H9 (cell line): Measurements from ENCODE around the gene WDR27. TPM values are rescaled to one million over a fixed set of nuclear protein-coding genes. Genes with fewer than 3 reads are reported as not detected.
A peak's percentile ranks its signal among the peaks of the same experiment; 100 is the strongest.

ENCODE experiments used
- DNase-seq: peaks from one replicate; pipeline ENCODE4 v3.0.0-alpha.2; 2017
- H2AFZ ChIP-seq: one replicate; pipeline ENCODE4 v1.6.1; 2013; ENCODE audit warnings: mild to moderate bottlenecking, low read length, control low read depth, moderate library complexity
- H2AK5ac ChIP-seq: 2 replicates; pipeline ENCODE4 v1.6.1; 2013; ENCODE audit warnings: low read length, control low read depth, mixed read lengths; ENCODE audit not compliant: insufficient read length
- H2BK120ac ChIP-seq: one replicate; pipeline ENCODE4 v1.6.1; 2013; ENCODE audit warnings: low read depth, mild to moderate bottlenecking, low read length, control low read depth, inconsistent platforms; ENCODE audit not compliant: poor library complexity, severe bottlenecking
- H2BK12ac ChIP-seq: 2 replicates; pipeline ENCODE4 v1.6.1; 2013; ENCODE audit warnings: low read length, control low read depth, mixed read lengths, low read depth; ENCODE audit not compliant: insufficient read length
- H2BK15ac ChIP-seq: 2 replicates; pipeline ENCODE4 v1.6.1; 2013; ENCODE audit warnings: low read depth, low read length, control low read depth
- H2BK20ac ChIP-seq: one replicate; pipeline ENCODE4 v1.6.1; 2013; ENCODE audit warnings: low read depth, mild to moderate bottlenecking, low read length, control low read depth, inconsistent platforms; ENCODE audit not compliant: poor library complexity, severe bottlenecking
- H2BK5ac ChIP-seq: 2 replicates; pipeline ENCODE4 v1.6.1; 2013; ENCODE audit warnings: low read length, control low read depth, mixed read lengths; ENCODE audit not compliant: insufficient read length
- H3K14ac ChIP-seq: 2 replicates; pipeline ENCODE4 v1.6.1; 2013; ENCODE audit warnings: low read length, control low read depth; ENCODE audit not compliant: insufficient read depth
- H3K18ac ChIP-seq: 2 replicates; pipeline ENCODE4 v1.6.1; 2013; ENCODE audit warnings: low read depth, mild to moderate bottlenecking, mixed read lengths, low read length, control low read depth; ENCODE audit not compliant: insufficient read length
- H3K23ac ChIP-seq: 2 replicates; pipeline ENCODE4 v1.6.1; 2013; ENCODE audit warnings: low read length, control low read depth, mixed read lengths, low read depth; ENCODE audit not compliant: insufficient read length
- H3K23me2 ChIP-seq: 2 replicates; pipeline ENCODE4 v1.6.1; 2013; ENCODE audit warnings: low read depth, mild to moderate bottlenecking, mixed read lengths, low read length, control low read depth; ENCODE audit not compliant: insufficient read length, poor library complexity, severe bottlenecking
- H3K27ac ChIP-seq: 2 replicates; pipeline ENCODE4 v1.5.1; 2013; ENCODE audit warnings: low read length, control low read depth, mixed read lengths, low read depth; ENCODE audit not compliant: insufficient read length
- H3K27me3 ChIP-seq: 2 replicates; pipeline ENCODE4 v1.6.1; 2013; ENCODE audit warnings: low read length, control low read depth, inconsistent platforms; ENCODE audit not compliant: insufficient read depth
- H3K4ac ChIP-seq: 2 replicates; pipeline ENCODE4 v1.6.1; 2013; ENCODE audit warnings: low read depth, mild to moderate bottlenecking, control low read depth, inconsistent platforms, low read length, moderate library complexity
- H3K4me1 ChIP-seq: 2 replicates; pipeline ENCODE4 v1.6.1; 2013; ENCODE audit warnings: low read length, control low read depth, inconsistent platforms; ENCODE audit not compliant: insufficient read depth
- H3K4me2 ChIP-seq: 2 replicates; pipeline ENCODE4 v1.6.1; 2013; ENCODE audit warnings: low read length, control low read depth, mixed read lengths; ENCODE audit not compliant: insufficient read length, insufficient read depth
- H3K56ac ChIP-seq: 2 replicates; pipeline ENCODE4 v1.6.1; 2013; ENCODE audit warnings: low read depth, mild to moderate bottlenecking, mixed read lengths, low read length, control low read depth; ENCODE audit not compliant: insufficient read length
- H3K79me1 ChIP-seq: 2 replicates; pipeline ENCODE4 v1.6.1; 2013; ENCODE audit warnings: low read depth, mild to moderate bottlenecking, moderate library complexity, low read length, control low read depth, inconsistent platforms; ENCODE audit not compliant: insufficient read depth, poor library complexity, severe bottlenecking
- H3K79me2 ChIP-seq: 2 replicates; pipeline ENCODE4 v1.6.1; 2013; ENCODE audit warnings: low read length, control low read depth, inconsistent platforms; ENCODE audit not compliant: insufficient read depth
- H3K9ac ChIP-seq: 2 replicates; pipeline ENCODE4 v1.6.1; 2013; ENCODE audit warnings: low read length, control low read depth, mixed read lengths; ENCODE audit not compliant: insufficient read length; ENCODE audit errors: extremely low read depth
- H3K9me3 ChIP-seq: one replicate; pipeline ENCODE4 v1.6.1; 2013; ENCODE audit warnings: low read depth, low read length, inconsistent platforms; ENCODE audit not compliant: control insufficient read depth
- H3T11ph ChIP-seq: one replicate; pipeline ENCODE4 v1.6.1; 2013; ENCODE audit warnings: mild to moderate bottlenecking, low read length, control low read depth, inconsistent platforms
- H4K20me1 ChIP-seq: one replicate; pipeline ENCODE4 v1.6.1; 2013; ENCODE audit not compliant: control insufficient read depth, insufficient read length, insufficient read depth
- H4K5ac ChIP-seq: 2 replicates; pipeline ENCODE4 v1.6.1; 2013; ENCODE audit warnings: low read depth, mild to moderate bottlenecking, mixed read lengths, low read length, control low read depth; ENCODE audit not compliant: insufficient read length
- H4K8ac ChIP-seq: replicated peaks from 2 replicates; pipeline ENCODE4 v1.6.1; 2013; ENCODE audit warnings: low read length, control low read depth, mixed read lengths, low read depth; ENCODE audit not compliant: insufficient read length
- H4K91ac ChIP-seq: 2 replicates; pipeline ENCODE4 v1.6.1; 2013; ENCODE audit warnings: low read depth, mild to moderate bottlenecking, moderate library complexity, mixed read lengths, low read length, control low read depth; ENCODE audit not compliant: insufficient read length
- H3K27ac Mint-ChIP-seq, 3 experiments: 2 replicates in 2 of 3; 3 replicates in 1 of 3; pipeline ENCODE4 v1.8.0; 2020 to 2021; ENCODE audit warnings: mixed read lengths in 3 of 3, mild to moderate bottlenecking in 1 of 3, moderate library complexity in 1 of 3
- H3K27me3 Mint-ChIP-seq: 2 replicates; pipeline ENCODE4 v1.8.0; 2021; ENCODE audit warnings: low read depth, mild to moderate bottlenecking, moderate library complexity, mixed read lengths
- H3K36me3 Mint-ChIP-seq, 3 experiments: 2 replicates in 2 of 3; 3 replicates in 1 of 3; pipeline ENCODE4 v1.8.0; 2020 to 2021; ENCODE audit warnings: low read depth in 3 of 3, mixed read lengths in 3 of 3; ENCODE audit not compliant: insufficient read depth in 1 of 3
- H3K4me1 Mint-ChIP-seq, 2 experiments: 2 replicates each; pipeline ENCODE4 v1.8.0; 2020; ENCODE audit warnings: mixed read lengths in 2 of 2
- H3K4me3 Mint-ChIP-seq, 2 experiments: 2 replicates in 1 of 2; 3 replicates in 1 of 2; pipeline ENCODE4 v1.8.0; 2020 to 2021; ENCODE audit warnings: mild to moderate bottlenecking in 2 of 2, mixed read lengths in 2 of 2, moderate library complexity in 1 of 2
- H3K9me3 Mint-ChIP-seq, 2 experiments: 2 replicates in 1 of 2; 3 replicates in 1 of 2; pipeline ENCODE4 v1.8.0; 2020; ENCODE audit warnings: mild to moderate bottlenecking in 2 of 2, mixed read lengths in 2 of 2, moderate library complexity in 1 of 2
- WGBS: extraction: QIAGEN DNeasy Blood & Tissue Kit; methylation state at CpG from one replicate; pipeline ENCODE4 v1.1.7; 2013; ENCODE audit warnings: missing lambda C conversion rate, low lambda C conversion rate, mixed read lengths; ENCODE audit not compliant: insufficient read length; ENCODE audit errors: extremely low coverage; 5-methylcytosine and 5-hydroxymethylcytosine counted together
- total RNA-seq: library from RNA; stranded (reverse); gene quantifications from 2 replicates; pipeline ENCODE4 v1.2.1, GENCODE V29; 2021
- TF ChIP-seq, protein P1 (sequence below): fragments of 200-600 bp; sonication (generic); conservative IDR thresholded peaks from 3 replicates; pipeline ENCODE4 v1.8.0; 2021; ENCODE audit warnings: antibody characterized with exemption, mild to moderate bottlenecking

The WDR27 gene
- total RNA-seq, 1 experiment from 2014 or later = 48.7 TPM

- TF ChIP-seq, protein P1, sequence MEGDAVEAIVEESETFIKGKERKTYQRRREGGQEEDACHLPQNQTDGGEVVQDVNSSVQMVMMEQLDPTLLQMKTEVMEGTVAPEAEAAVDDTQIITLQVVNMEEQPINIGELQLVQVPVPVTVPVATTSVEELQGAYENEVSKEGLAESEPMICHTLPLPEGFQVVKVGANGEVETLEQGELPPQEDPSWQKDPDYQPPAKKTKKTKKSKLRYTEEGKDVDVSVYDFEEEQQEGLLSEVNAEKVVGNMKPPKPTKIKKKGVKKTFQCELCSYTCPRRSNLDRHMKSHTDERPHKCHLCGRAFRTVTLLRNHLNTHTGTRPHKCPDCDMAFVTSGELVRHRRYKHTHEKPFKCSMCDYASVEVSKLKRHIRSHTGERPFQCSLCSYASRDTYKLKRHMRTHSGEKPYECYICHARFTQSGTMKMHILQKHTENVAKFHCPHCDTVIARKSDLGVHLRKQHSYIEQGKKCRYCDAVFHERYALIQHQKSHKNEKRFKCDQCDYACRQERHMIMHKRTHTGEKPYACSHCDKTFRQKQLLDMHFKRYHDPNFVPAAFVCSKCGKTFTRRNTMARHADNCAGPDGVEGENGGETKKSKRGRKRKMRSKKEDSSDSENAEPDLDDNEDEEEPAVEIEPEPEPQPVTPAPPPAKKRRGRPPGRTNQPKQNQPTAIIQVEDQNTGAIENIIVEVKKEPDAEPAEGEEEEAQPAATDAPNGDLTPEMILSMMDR = no peak
- Histone ChIP-seq H3T11ph (no peak overlapping the region), H3K14ac (no peak overlapping the region), H4K5ac (no peak overlapping the region), H2BK20ac (no peak overlapping the region), H3K9ac (no peak overlapping the region), H3K23me2 (no peaks in the 10 kb centered on the region), H3K56ac (no peak overlapping the region), H3K27me3 (no peaks in the 10 kb centered on the region), H2BK15ac (no peak overlapping the region), H3K4ac (no peak overlapping the region), H2BK5ac (no peak overlapping the region), H2BK12ac (no peak overlapping the region), H3K27ac (peak overlapping the region; percentile 42), H4K8ac (no peak overlapping the region), H4K91ac (no peak overlapping the region), H3K23ac (no peak overlapping the region), H2AFZ (no peak overlapping the region), H3K4me2 (no peak overlapping the region), H2AK5ac (no peak overlapping the region), H3K9me3 (no peaks in the 10 kb centered on the region), H3K79me2 (no peaks in the 10 kb centered on the region), H2BK120ac (no peak overlapping the region), H3K18ac (no peak overlapping the region), H3K79me1 (no peaks in the 10 kb centered on the region), H4K20me1 (no peaks in the 10 kb centered on the region), H3K4me1 (peaks cover 13% of the 10 kb centered on the region; the same call in 1 of the 2 replicates)
- no peak for DNase-seq
- no peaks in the 10 kb centered on the region; the same call in 1 of the 2 replicates for H3K27me3 Mint-ChIP-seq
- H3K27ac Mint-ChIP-seq = peak overlapping the region in 2 of 3 experiments; percentile 97 to 98; a peak in 6 of 7 replicates
- H3K4me3 Mint-ChIP-seq = peak overlapping the region; percentile 40 to 53; a peak in 4 of 5 replicates
- peaks cover 4 to 9% of the 10 kb centered on the region in 2 experiments; a peak in 4 of 5 replicates for H3K9me3 Mint-ChIP-seq
- WGBS = no CpG with 5 or more reads among the region's 1 CpG
- peaks cover 15 to 23% (median 22%) of the 10 kb centered on the region in 3 experiments for H3K36me3 Mint-ChIP-seq
- peaks cover 43 to 48% of the 10 kb centered on the region in 2 experiments for H3K4me1 Mint-ChIP-seq
Observed at GRCh38 chr6:169619650-169620049, 82.2 kb downstream of the WDR27 start.
